ENCODE measurements around the gene PTGIR.

The PTGIR gene

DNA sequence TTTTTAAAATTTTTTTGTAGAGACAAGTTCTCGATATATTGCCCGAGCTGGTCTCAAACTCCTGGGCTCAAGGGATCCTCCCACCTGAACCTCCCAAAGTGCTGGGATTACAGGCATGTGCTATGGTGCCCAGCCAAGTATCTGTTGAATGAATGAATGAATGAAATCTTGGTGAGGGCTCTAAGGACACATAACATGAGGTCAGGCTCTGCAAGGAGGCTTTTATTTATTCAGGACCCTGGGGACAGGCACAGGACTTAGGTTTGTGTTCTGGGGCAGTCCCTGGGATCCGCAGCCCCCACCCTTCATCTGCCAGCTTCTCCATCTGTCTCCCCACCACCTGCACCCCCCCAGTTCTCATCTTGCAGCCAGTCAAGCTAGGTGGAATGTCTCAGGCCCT is 4.6 kb downstream of the PTGIR start:
- no peak overlapping the region for H3K4me3 ChIP-seq (ENCODE audit: low read depth, low read length)
- no peak for DNase-seq (ENCODE audit: low read depth)
- no peak for TF ChIP-seq MYC (IDR thresholded peaks at IDR 0.05; ENCODE audit: low read depth, low read length)
- TF ChIP-seq, protein P1, sequence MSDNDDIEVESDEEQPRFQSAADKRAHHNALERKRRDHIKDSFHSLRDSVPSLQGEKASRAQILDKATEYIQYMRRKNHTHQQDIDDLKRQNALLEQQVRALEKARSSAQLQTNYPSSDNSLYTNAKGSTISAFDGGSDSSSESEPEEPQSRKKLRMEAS (IDR thresholded peaks at IDR 0.05; ENCODE audit: low read depth, low read length), result no peak
- TF ChIP-seq, protein P2, sequence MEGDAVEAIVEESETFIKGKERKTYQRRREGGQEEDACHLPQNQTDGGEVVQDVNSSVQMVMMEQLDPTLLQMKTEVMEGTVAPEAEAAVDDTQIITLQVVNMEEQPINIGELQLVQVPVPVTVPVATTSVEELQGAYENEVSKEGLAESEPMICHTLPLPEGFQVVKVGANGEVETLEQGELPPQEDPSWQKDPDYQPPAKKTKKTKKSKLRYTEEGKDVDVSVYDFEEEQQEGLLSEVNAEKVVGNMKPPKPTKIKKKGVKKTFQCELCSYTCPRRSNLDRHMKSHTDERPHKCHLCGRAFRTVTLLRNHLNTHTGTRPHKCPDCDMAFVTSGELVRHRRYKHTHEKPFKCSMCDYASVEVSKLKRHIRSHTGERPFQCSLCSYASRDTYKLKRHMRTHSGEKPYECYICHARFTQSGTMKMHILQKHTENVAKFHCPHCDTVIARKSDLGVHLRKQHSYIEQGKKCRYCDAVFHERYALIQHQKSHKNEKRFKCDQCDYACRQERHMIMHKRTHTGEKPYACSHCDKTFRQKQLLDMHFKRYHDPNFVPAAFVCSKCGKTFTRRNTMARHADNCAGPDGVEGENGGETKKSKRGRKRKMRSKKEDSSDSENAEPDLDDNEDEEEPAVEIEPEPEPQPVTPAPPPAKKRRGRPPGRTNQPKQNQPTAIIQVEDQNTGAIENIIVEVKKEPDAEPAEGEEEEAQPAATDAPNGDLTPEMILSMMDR (IDR thresholded peaks at IDR 0.05; ENCODE audit: low read depth, low read length), result no peak
- no peak for TF ChIP-seq POLR2A (IDR thresholded peaks at IDR 0.05; ENCODE audit: extremely low read depth, insufficient read length)

DNA sequence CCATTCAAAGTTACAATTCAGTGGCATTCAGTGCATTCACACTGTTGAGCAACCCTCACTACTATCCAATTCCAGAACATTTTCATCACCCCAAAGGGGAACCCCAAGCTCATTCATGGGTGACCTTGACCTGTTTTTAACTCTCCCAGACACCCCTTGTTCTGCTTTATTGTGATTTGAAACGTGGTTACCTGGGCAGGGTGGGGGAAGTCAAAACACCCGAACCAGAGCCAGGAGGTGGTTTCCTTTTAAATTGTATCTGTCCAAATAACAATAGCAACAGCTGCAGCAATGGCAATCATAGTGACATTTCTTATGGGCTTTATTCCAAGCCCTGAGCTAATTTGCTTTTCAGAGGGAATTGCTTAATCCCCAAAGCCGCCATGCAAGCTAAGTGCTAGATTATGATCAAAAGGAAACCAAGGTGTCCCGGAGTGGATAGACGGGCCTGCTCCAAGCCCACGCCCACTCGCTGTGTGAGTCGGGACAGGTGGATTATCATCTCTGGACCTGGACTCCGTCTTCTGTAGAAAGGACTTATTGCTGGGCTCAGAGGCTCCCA is 6.1 kb downstream of the PTGIR start:
- no peak overlapping the region for H3K4me3 ChIP-seq (ENCODE audit: low read depth, low read length)
- TF ChIP-seq, protein P2 (IDR thresholded peaks at IDR 0.05; ENCODE audit: low read depth, low read length), result no peak
- TF ChIP-seq, protein P1 (IDR thresholded peaks at IDR 0.05; ENCODE audit: low read depth, low read length), result no peak
- TF ChIP-seq MYC (IDR thresholded peaks at IDR 0.05; ENCODE audit: low read depth, low read length) (no peak), POLR2A (IDR thresholded peaks at IDR 0.05; ENCODE audit: extremely low read depth, insufficient read length) (no peak)
- peak; percentile 57 for DNase-seq (ENCODE audit: low read depth)

DNA sequence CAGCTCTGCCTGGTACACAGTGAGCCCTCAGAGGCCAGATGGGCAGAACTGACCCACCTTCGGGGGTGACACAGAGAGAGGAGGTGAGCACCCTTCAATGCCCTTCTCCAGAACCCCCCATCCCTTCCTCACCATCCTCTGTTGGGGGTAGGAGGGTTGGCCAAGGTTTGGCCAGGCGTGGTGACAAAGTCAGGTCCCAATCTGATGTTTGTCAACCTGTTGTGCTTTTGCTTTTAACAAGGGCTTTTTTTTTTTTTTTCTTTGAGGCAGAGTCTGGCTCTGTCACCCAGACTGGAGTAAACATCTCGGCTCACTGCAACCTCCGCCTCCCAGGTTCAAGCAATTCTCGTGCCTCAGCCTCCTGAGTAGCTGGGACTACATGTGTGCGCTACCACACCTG is 7.3 kb downstream of the PTGIR start:
- TF ChIP-seq, protein P1 (IDR thresholded peaks at IDR 0.05; ENCODE audit: low read depth, low read length), result no peak
- TF ChIP-seq MYC (IDR thresholded peaks at IDR 0.05; ENCODE audit: low read depth, low read length), result no peak
- TF ChIP-seq POLR2A (IDR thresholded peaks at IDR 0.05; ENCODE audit: extremely low read depth, insufficient read length), result no peak
- TF ChIP-seq, protein P2 (IDR thresholded peaks at IDR 0.05; ENCODE audit: low read depth, low read length), result no peak
- no peak overlapping the region for H3K4me3 ChIP-seq (ENCODE audit: low read depth, low read length)

DNA sequence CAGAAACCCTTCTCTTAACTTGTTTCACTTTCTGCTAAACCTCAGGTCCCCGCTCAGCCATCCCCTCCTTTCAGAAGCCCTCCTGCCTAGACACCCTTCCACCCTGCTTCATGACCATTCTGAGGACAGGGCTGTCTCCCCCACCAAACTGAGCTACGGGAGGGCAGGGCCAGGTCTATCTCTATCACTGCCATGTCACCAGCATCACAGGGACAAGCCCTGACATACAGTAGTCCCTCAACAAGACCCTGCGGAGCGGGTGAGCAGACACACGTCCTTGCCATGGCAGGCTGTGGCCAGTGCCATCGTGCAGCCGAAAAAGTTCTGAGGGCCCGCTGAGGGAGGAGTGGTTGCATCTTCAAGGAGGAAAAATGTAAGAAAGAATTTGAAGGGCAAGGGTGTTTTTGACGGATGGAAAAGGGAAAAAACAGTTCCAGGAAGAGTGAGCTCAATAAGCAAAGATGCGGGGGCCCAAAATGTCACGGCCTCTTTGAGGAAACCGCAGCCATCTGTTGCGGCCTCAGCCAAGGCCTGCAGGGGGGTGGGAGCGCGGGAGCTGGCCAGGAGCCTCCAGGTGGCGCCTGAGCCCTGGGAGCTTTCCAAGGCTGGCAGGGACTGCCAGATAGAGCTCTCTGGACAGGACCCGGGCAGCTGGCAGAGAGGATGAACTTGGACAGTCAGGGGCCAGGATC is 8.1 kb downstream of the PTGIR start:
- no peak overlapping the region for H3K4me3 ChIP-seq (ENCODE audit: low read depth, low read length)
- peak; percentile 92 for DNase-seq (ENCODE audit: low read depth)
- TF ChIP-seq, protein P2 (IDR thresholded peaks at IDR 0.05; ENCODE audit: low read depth, low read length), result peak; percentile 92
- TF ChIP-seq MYC (IDR thresholded peaks at IDR 0.05; ENCODE audit: low read depth, low read length) (peak; percentile 79), POLR2A (IDR thresholded peaks at IDR 0.05; ENCODE audit: extremely low read depth, insufficient read length) (no peak)
- TF ChIP-seq, protein P1 (IDR thresholded peaks at IDR 0.05; ENCODE audit: low read depth, low read length), result peak; percentile 79

More for the DNA sequence above, 7.3 kb downstream of the PTGIR start:
- no peak for DNase-seq (ENCODE audit: low read depth)

DNA sequence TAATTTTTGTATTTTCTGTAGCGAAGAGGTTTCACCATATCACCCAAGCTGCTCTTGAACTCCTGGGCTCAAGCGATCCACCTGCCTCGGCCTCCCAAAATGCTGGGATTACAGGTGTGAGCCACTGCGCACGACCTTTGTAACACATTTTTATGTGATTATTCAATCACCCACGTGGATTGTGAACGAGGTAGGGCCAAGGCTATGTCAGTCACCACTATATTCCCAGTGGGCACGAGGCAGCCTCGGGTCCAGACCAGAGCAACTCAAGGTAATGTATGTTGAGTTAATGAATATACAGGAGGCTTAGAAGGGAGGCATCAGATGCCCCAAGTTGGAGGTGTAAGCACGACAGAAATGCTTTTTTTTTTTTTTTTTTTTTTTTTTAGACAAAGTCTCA is 8.9 kb downstream of the PTGIR start:
- no peak overlapping the region for H3K4me3 ChIP-seq (ENCODE audit: low read depth, low read length)
- no peak for DNase-seq (ENCODE audit: low read depth)
- TF ChIP-seq, protein P1 (IDR thresholded peaks at IDR 0.05; ENCODE audit: low read depth, low read length), result no peak
- TF ChIP-seq MYC (IDR thresholded peaks at IDR 0.05; ENCODE audit: low read depth, low read length) (no peak), POLR2A (IDR thresholded peaks at IDR 0.05; ENCODE audit: extremely low read depth, insufficient read length) (no peak)

DNA sequence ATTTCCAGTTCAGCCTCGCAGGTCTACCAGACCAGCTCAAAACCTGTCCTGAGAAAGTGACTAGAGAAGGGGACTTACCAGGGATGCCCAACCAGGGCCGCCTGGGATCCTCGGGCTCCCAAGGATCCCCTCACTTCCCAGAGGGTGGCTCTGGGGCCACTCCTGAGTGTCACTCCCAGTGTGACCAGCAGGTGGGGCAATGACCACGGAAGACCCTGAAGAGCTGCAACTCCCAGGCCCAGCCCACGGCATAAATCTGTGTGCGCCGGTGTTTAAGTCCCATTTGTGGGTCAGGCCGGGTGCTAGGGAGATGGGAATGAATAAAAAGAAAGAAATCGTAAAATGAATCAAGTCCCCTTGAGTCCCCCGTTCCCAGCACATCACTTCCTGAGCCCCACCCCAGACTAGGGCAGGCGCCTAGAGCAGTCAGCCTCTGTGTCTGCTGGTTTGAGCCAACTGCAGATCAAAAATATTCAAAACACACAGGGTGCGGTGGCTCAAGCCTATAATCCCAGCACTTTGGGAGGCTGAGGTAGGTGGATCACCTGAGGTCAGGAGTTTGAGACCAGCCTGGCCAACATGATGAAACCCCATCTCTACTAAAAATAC is 10.7 kb downstream of the PTGIR start:
- no peak overlapping the region for H3K4me3 ChIP-seq (ENCODE audit: low read depth, low read length)
- DNase-seq (ENCODE audit: low read depth), result peak; percentile 92
- TF ChIP-seq, protein P2 (IDR thresholded peaks at IDR 0.05; ENCODE audit: low read depth, low read length), result peak; percentile 100
- no peak for TF ChIP-seq MYC (IDR thresholded peaks at IDR 0.05; ENCODE audit: low read depth, low read length)

All from NB4 (cell line).